ENCODE measurements around the gene RMRP.
A peak's percentile ranks its signal among the peaks of the same experiment; 100 is the strongest.

DNA sequence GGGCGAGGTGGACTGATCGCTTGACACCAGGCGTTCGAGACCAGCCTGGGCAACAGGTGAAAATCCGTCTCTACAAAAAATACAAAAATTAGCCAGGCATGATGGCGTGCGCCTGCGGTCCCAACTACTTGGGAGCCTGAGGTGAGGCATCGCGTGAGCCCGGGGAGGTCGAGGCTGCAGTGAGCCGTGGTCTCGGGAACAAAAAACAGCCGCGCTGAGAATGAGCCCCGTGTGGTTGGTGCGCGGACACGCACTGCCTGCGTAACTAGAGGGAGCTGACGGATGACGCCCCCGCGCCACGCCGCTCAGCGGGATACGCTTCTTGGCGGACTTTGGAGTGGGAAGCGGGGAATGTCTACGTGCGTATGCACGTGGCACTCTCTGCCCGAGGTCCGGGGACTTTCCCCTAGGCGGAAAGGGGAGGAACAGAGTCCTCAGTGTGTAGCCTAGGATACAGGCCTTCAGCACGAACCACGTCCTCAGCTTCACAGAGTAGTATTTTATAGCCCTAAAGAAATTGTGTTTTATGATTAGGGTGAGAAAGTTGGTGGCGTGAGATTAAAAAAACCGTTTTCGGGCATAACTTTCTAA, at the start of gene RMRP:
- TF ChIP-seq CTCF (IDR thresholded peaks at IDR 0.05), result peak; percentile 36 to 88 (median 55)
- peak; percentile 89 to 95 (median 94) for TF ChIP-seq POLR2AphosphoS5 (IDR thresholded peaks at IDR 0.05)
- peak; percentile 81 for TF ChIP-seq POLR2A (IDR thresholded peaks at IDR 0.05)
- peak; percentile 87 for TF ChIP-seq EP300 (IDR thresholded peaks at IDR 0.05; ENCODE audit: low read depth)

Data from transverse colon (tissue), 4 donors.